NCI-H128 (cell line): ENCODE data around the gene MCL1.
A peak's percentile ranks its signal among the peaks of the same experiment; 100 is the strongest.
"Not testable (repeated sequence)": the region's sequence is repeated elsewhere in the genome, so short reads cannot be mapped to it uniquely, and the experiment has no call there.

Experiments
- DNase-seq: peaks from one replicate; lab custom pipeline; 2025; ENCODE audit not compliant: unreplicated experiment; lab: John Stamatoyannopoulos, UW

The MCL1 gene

GRCh38 chr1:150579110-150579944 lies at the start of gene MCL1:
Gene MCL1 (minus strand): TSS chr1:150579610. CDS start chr1:150579530, 80 bp downstream.
- DNase-seq, result peak; percentile 93

GRCh38 chr1:150628766-150629114 lies 49.3 kb upstream of the MCL1 start:
- DNase-seq, result no peak

GRCh38 chr1:150627826-150628410 lies 48.5 kb upstream of the MCL1 start:
- no peak for DNase-seq

- no peak for DNase-seq
Observed at GRCh38 chr1:150626150-150626549, 46.7 kb upstream of the MCL1 start.

- DNase-seq, result not testable (repeated sequence)
Observed at GRCh38 chr1:150624546-150624945, 45.1 kb upstream of the MCL1 start.

- DNase-seq, result not testable (repeated sequence)
Observed at GRCh38 chr1:150624134-150624533, 44.7 kb upstream of the MCL1 start.

- no peak for DNase-seq
Observed at GRCh38 chr1:150622303-150622975, 43.0 kb upstream of the MCL1 start.

- no peak for DNase-seq
Observed at GRCh38 chr1:150621497-150622302, 42.3 kb upstream of the MCL1 start.

- DNase-seq, result no peak
Observed at GRCh38 chr1:150620919-150621318, 41.5 kb upstream of the MCL1 start.

GRCh38 chr1:150619576-150620509 lies 40.4 kb upstream of the MCL1 start:
- no peak for DNase-seq

- no peak for DNase-seq
Observed at GRCh38 chr1:150615346-150616201, 36.2 kb upstream of the MCL1 start.

GRCh38 chr1:150613061-150613920 lies 33.9 kb upstream of the MCL1 start:
- DNase-seq, result no peak

GRCh38 chr1:150612014-150612345 lies 32.6 kb upstream of the MCL1 start:
- no peak for DNase-seq

GRCh38 chr1:150610576-150610975 lies 31.2 kb upstream of the MCL1 start:
- no peak for DNase-seq

GRCh38 chr1:150609732-150610131 lies 30.3 kb upstream of the MCL1 start:
- DNase-seq, result no peak

- no peak for DNase-seq
Observed at GRCh38 chr1:150606463-150607142, 27.2 kb upstream of the MCL1 start.

- not testable (repeated sequence) for DNase-seq
Observed at GRCh38 chr1:150605451-150605731, 26.0 kb upstream of the MCL1 start.

GRCh38 chr1:150604226-150604588 lies 24.8 kb upstream of the MCL1 start:
- DNase-seq, result no peak
